GM12891 (cell line): ENCODE data around the gene NDOR1.

Source experiments
- POLR2A ChIP-seq: IDR thresholded peaks from 2 replicates; pipeline ENCODE4 v1.6.1; 2011; ENCODE audit warnings: low read depth, low read length, control low read depth
- POLR2AphosphoS5 ChIP-seq: IDR thresholded peaks from 2 replicates; pipeline ENCODE4 v1.6.1; 2011; ENCODE audit warnings: low read depth, low read length, control low read depth
- SPI1 ChIP-seq: IDR thresholded peaks from 2 replicates; pipeline ENCODE4 v1.6.1; 2011; ENCODE audit warnings: low read depth, low read length, control low read depth
- TAF1 ChIP-seq: IDR thresholded peaks from 2 replicates; pipeline ENCODE4 v1.6.1; 2011; ENCODE audit warnings: low read depth, low read length, control low read depth

DNA sequence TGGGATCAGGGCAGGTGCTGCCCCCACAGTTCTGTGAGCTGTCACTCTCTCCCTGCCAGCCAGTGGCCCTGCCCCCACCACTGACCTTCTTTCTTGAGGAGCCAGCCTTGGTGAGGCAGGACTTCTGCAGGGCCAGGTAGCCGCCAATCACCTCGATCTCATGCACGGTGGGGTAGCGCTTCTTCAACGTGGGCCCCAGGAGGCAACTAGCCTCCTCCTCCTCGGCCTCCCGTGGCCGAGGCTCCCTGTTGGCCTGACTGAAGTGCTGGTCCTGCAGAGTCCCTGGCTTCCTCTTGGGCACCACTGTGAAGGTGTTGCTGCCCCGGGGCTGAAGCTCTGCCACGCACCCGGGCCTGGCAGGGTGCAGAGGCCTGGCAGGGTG lies 6.6 kb upstream of the NDOR1 start:
- TF ChIP-seq POLR2A (no peak), POLR2AphosphoS5 (no peak), TAF1 (no peak), SPI1 (no peak)
